Left lung (tissue), 10 donors: ENCODE data around the gene ITGB3BP. TPM values are rescaled to one million over a fixed set of nuclear protein-coding genes. Genes with fewer than 3 reads are reported as not detected.
"Not testable (repeated sequence)": the region's sequence is repeated elsewhere in the genome, so short reads cannot be mapped to it uniquely, and the experiment has no call there.

Source experiments
- ATAC-seq: fragments of 200-7000 bp; cut with Tn5 transposase; one replicate; pipeline ENCODE4 v1.9.1; 2020; ENCODE audit warnings: moderate library complexity
- DNase-seq, 4 donors: peaks; one replicate each; pipeline ENCODE4 v3.0.0-alpha.2; 2013 to 2020
- H3K27ac ChIP-seq, 2 donors: fragments of 200-600 bp; sonication (generic) in 1 of 2; one replicate each; pipeline versions ENCODE4 v1.5.0 to v1.8.0; 2020 to 2021
- H3K27me3 ChIP-seq, 2 donors: fragments of 200-600 bp; sonication (generic) in 1 of 2; one replicate each; pipeline versions ENCODE4 v1.5.0 to v1.8.0; 2020 to 2021
- H3K36me3 ChIP-seq, 2 donors: fragments of 200-600 bp; sonication (generic) in 1 of 2; one replicate each; pipeline versions ENCODE4 v1.5.0 to v1.8.0; 2020 to 2021
- H3K4me1 ChIP-seq, 2 donors: fragments of 200-600 bp; one replicate each; pipeline ENCODE4 v1.8.0; 2021
- H3K4me3 ChIP-seq, 2 donors: fragments of 200-600 bp; sonication (generic) in 1 of 2; one replicate each; pipeline versions ENCODE4 v1.5.0 to v1.8.0; 2020 to 2021; ENCODE audit warnings: mild to moderate bottlenecking in 1 of 2
- H3K9me3 ChIP-seq, 2 donors: fragments of 200-600 bp; sonication (generic) in 1 of 2; one replicate each; pipeline versions ENCODE4 v1.5.0 to v1.8.0; 2020 to 2021
- CTCF ChIP-seq, 2 donors: fragments of 200-600 bp; sonication (generic) in 1 of 2; IDR thresholded peaks; one replicate each; pipeline versions ENCODE4 v1.5.0 to v1.8.0; 2021; ENCODE audit warnings: antibody characterized with exemption in 2 of 2
- intact Hi-C, 2 donors: fragments of 100-400 bp; cut with DNase I; formaldehyde crosslinking; loops; one replicate each; pipeline versions ENCODE4 v1.11.2 to v1.14.2; 2022
- polyA plus RNA-seq, 6 donors: library from polyadenylated mRNA; unstranded; fragments of 120-200 nt; gene quantifications; one replicate each; pipeline ENCODE4 v1.2.1, GENCODE V29; 2013; ENCODE audit not compliant: insufficient read length in 6 of 6
- total RNA-seq, 2 donors: library from RNA; stranded (reverse); fragmentation: NEBNext Ultra II Directional; extraction: Animal tissue kit (Norgen Biotek cat#: 25700); gene quantifications; one replicate each; pipeline ENCODE4 v1.2.1, GENCODE V29; 2021
- donor health status: DM: no; HTN: yes; CAD: no.
- donor health status: DM: no; HTN: no; CAD: no.

ITGB3BP gene
- total and polyA plus RNA-seq, 8 donors, result 16.6 to 75.8 (median 62.7) TPM

DNA sequence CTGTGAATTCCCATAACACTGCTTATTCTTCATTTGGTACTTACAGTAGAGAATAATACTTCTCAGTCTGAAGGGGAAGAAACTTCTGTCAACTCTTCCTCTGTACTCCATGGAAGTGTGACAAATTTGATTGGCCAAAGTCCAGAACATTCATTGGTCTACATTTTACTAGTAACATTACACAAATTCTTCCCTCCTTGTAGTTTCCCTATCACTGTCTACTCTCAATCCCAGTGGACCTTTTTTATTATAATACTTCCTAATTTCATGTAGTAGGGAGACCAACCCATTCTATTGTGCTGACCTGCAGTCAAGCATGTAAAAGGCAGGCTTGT is 80.9 kb downstream of the ITGB3BP start:
- peaks cover 0 to 4% of the 10 kb centered on the region in 2 donors for H3K36me3 ChIP-seq
- H3K27me3 ChIP-seq, result no peaks in the 10 kb centered on the region
- no peak for ATAC-seq
- no peaks in the 10 kb centered on the region for H3K4me1 ChIP-seq
- DNase-seq, result no peak
- H3K4me3 ChIP-seq, result no peak overlapping the region
- H3K27ac ChIP-seq, result no peak overlapping the region
- TF ChIP-seq CTCF (IDR thresholded peaks at IDR 0.05), result no peak
- no peaks in the 10 kb centered on the region for H3K9me3 ChIP-seq
- intact Hi-C loops, result no loop called here

GRCh38 chr1:63435161-63435560 is 87.9 kb downstream of the ITGB3BP start:
- Histone ChIP-seq H3K27ac (no peak overlapping the region), H3K36me3 (peaks cover 0 to 17% of the 10 kb centered on the region in 2 donors), H3K9me3 (peaks cover 0 to 10% of the 10 kb centered on the region in 2 donors), H3K4me1 (no peaks in the 10 kb centered on the region), H3K4me3 (no peak overlapping the region), H3K27me3 (no peaks in the 10 kb centered on the region)
- intact Hi-C loops, result no loop called here
- no peak for DNase-seq
- no peak for TF ChIP-seq CTCF (IDR thresholded peaks at IDR 0.05)
- ATAC-seq, result no peak

DNA sequence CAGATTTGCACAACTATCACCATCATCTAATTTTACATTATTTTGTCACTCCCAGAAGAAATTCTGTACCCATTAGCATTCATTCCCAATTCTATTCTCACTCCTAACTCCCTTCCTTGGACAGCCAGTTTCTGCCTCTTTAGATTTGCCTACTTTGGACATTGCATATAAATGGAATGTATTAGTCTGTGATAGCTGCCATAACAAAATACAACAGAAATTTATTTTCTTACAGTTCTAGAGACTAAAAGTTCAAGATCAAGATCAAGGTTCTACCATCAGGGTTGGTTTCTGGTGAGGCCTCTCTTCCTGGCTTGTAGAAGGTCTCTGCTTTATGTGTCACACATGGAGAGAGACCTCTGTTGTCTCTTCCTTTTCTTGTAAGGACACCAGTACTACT is 93.7 kb downstream of the ITGB3BP start:
- ATAC-seq, result no peak
- Histone ChIP-seq H3K36me3 (peaks cover 0 to 29% of the 10 kb centered on the region in 2 donors), H3K27ac (no peak overlapping the region), H3K9me3 (peaks cover 0 to 19% of the 10 kb centered on the region in 2 donors), H3K4me1 (no peaks in the 10 kb centered on the region), H3K4me3 (no peak overlapping the region), H3K27me3 (no peaks in the 10 kb centered on the region)
- no peak for TF ChIP-seq CTCF (IDR thresholded peaks at IDR 0.05)
- DNase-seq, result no peak
- intact Hi-C loops, result no loop called here

DNA sequence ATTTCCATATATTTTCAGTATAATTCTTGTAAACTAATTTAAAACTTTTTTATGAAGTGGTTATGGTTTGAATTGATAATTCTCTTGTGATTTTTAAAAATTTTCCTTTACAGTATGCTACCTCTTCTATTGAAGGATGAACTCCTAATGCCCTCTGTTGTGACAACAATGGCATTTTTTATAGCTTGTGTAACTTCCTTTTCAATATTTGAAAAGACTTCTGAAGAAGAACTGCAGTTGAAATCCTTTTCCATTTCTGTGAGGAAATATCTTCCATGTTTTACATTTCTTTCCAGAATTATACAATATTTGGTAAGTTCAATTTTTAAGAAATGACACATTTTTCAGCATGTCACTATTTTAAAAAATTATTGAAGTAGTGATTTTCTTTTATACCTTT is 94.2 kb downstream of the ITGB3BP start:
- TF ChIP-seq CTCF (IDR thresholded peaks at IDR 0.05), result no peak
- H3K27ac ChIP-seq, result no peak overlapping the region
- H3K36me3 ChIP-seq, result peaks cover 0 to 29% of the 10 kb centered on the region in 2 donors
- ATAC-seq, result no peak
- no peak overlapping the region for H3K4me3 ChIP-seq
- DNase-seq, result no peak
- intact Hi-C loops, result no loop called here
- H3K4me1 ChIP-seq, result no peaks in the 10 kb centered on the region
- peaks cover 0 to 19% of the 10 kb centered on the region in 2 donors for H3K9me3 ChIP-seq
- no peaks in the 10 kb centered on the region for H3K27me3 ChIP-seq

- ATAC-seq, result no peak
- intact Hi-C loops, result no loop called here
- no peak for DNase-seq
- H3K27me3 ChIP-seq, result no peaks in the 10 kb centered on the region
- H3K9me3 ChIP-seq, result no peaks in the 10 kb centered on the region
- TF ChIP-seq CTCF (IDR thresholded peaks at IDR 0.05), result no peak
- H3K36me3 ChIP-seq, result peaks cover 0 to 6% of the 10 kb centered on the region in 2 donors
- no peak overlapping the region for H3K27ac ChIP-seq
- H3K4me1 ChIP-seq, result no peaks in the 10 kb centered on the region
- no peak overlapping the region for H3K4me3 ChIP-seq
Measured at GRCh38 chr1:63423649-63424048, 99.4 kb downstream of the ITGB3BP start.

DNA sequence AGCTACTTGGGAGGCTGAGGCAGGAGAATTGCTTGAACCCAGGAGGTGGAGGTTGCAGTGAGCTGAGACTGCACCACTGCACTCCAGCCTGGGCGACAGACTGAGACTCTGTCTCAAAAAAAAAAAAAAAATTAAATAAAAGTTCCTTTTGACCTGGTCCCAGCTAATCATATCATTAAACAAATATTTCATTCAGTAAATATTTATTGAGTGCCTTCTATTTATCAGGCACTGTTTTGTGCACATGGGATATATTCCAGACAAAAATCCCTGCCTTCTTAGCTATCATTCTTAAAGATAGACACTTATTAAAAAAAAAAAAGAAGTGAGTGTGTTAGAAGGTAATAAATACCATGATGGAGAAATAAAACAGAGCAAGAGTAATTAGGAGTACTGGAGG is 102.3 kb downstream of the ITGB3BP start:
- H3K4me1 ChIP-seq, ATAC-seq, H3K36me3 ChIP-seq, H3K9me3 ChIP-seq, H3K4me3 ChIP-seq, H3K27ac ChIP-seq, H3K27me3 ChIP-seq, DNase-seq, intact Hi-C loops: not testable (repeated sequence)
